NCI-H774 (cell line): Measurements from ENCODE around the gene MINDY4.

Source experiments
- DNase-seq: peaks from one replicate; lab custom pipeline; 2025; lab: John Stamatoyannopoulos, UW

MINDY4 gene

GRCh38 chr7:30836991-30837390, 65.8 kb downstream of the MINDY4 start:
- DNase-seq, result no peak

- no peak for DNase-seq
These were observed 66.4 kb downstream of the MINDY4 start for GRCh38 chr7:30837581-30837980.

DNA sequence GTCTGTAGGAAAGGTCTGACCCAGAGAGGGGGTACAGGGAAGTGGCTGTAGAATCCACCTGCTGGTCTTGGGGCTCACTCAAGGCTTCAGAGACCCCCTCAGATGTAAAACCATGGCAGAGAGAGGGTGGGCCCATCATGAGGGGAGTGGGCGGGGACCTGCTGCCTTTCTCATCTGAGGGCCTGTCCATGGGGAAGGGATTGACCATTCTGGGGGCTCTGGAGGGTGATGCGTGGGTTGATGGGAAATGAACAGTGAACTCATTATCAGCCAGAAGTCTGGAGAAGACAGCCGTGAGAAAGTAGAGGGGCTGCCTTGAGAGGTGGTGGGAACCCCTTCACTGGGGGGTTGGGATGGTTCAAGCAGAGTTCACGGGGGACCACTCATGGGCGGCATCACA, 66.8 kb downstream of the MINDY4 start:
- no peak for DNase-seq

DNA sequence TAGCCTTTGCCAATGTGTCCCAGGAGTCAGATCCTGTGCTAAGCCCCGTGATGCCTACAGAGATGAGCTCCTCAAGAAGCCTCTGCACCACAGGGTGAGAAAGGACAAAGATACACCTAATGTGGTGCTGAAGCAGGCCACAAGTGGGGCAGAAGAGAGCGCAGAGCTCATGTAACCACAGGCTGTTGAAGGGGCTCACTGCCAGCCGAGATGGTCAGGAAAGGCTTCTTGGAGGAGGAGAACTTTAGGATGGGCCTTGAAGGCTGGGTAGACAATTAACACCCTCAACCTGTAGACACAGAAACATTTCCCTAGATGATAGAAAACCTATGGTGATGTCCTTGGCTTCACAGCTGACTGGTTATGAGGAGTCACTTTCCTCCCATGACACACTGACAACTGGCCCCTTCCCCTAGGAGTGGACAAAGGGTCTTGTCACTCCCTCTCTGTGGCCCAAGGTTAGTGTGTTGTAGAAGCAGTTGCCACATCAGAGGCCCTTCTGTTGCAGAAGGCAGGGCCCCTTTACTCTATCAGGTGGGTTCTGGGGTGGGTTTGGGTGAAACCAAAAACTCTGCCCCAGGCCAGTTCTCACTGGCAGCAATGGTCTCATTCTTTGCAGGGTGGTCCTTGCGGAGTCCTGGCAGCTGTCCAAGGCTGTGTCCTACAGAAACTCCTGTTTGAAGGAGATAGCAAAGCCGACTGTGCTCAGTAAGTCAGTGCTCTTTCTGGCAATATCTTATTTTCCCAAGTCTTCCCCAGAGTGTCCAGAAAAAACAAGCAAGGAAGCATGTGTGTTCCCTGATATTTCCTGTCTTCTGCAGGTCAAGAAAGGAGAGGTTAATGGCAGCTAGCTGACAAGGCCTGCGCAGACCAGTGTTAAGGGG, 69.2 kb downstream of the MINDY4 start:
- DNase-seq, result no peak

DNA sequence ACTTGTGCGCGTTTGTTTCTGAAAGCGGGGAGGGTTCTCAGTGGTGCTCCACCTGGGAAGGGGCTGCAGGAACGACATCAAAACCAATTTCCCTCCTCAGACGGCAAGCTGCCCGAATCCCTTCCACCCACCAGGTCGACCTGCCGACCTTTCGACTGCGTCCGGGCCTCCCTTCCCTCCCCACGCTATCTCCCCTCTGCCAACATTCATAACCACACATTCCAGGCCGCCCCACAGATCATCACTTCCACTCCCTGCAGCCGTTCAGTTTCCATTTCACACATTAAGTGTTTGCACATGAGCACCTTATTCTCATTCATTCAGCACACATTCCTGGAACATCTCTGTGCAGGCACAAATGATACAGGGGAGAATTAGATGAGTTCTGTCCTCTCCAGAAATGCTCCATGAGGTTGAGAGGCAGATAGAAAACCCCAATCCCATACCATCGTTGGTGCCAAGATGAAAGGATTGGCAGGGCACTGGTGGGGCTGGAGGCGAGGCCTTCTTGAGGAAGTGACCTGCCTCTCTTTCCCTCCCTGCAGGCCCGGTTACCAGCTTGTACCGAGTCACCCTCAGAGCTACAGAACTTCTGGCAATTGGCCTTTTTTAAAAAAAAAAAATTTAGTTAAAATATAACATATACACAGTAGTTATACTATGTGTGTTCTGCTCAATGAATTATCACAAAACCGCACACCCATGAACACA, 70.0 kb downstream of the MINDY4 start:
- DNase-seq, result no peak

- DNase-seq, result no peak
These were observed 70.8 kb downstream of the MINDY4 start for GRCh38 chr7:30841801-30842541.

- DNase-seq, result no peak
These were observed 71.6 kb downstream of the MINDY4 start for GRCh38 chr7:30842542-30843451.

DNA sequence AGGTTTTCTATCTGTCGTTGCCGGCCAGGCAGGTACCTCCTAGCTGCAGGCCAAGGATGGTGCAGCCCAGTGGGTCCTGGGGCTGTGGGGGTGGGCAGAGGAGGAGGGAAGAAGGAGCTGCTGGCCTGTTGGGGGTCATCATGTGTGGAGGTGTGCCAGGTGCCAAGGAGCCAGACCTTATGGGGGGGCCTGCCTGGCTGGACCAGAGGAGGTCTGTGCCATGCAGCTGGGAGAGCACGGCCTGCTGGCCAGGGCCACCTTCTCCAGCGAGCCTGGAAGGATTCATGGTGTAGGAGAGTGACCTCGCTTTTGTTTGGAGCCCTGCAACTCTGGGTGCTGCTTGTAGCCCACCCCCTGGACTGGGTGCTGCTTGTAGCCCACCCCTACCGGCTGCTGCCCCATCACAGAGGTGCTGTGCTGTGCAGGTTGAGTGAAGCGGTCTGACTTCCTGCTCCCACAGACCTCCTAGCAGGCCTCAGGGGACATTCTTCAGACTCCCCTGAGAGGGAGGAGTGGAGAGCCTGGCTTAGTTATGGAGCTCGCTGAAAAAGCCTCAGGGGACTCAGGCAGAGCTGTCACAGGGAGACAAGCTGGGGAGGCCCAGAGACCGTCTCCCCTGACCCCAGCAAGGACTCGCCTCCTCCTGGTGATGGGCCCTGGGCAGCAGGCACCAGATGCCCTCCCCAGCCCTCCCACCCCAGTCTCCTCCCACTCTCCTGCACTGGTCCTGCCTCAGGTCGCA, 72.7 kb downstream of the MINDY4 start:
- no peak for DNase-seq

- no peak for DNase-seq
These were observed 73.3 kb downstream of the MINDY4 start for GRCh38 chr7:30844483-30844874.

GRCh38 chr7:30844916-30845315, 73.7 kb downstream of the MINDY4 start:
- no peak for DNase-seq

- no peak for DNase-seq
These were observed 74.4 kb downstream of the MINDY4 start for GRCh38 chr7:30845426-30846135.

DNA sequence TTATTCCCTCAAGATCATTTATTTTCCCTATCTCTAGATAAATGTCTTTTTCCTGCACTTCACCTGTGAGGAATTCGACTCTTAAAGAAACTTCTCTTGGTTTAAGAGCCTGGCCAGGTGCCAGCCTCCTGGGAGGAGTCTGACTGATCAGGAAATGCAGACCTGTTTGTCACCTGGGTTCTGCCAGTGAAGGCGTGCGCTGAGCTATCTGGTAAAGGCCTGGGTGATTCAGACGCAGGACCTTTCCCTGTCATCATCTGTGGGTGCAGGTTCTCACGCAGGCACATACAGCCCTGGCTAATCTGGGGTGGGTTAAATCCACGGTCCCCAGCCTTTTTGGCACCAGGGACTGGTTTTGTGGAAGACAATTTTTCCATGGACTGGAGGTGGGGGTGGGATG, 75.2 kb downstream of the MINDY4 start:
- DNase-seq, result no peak

DNA sequence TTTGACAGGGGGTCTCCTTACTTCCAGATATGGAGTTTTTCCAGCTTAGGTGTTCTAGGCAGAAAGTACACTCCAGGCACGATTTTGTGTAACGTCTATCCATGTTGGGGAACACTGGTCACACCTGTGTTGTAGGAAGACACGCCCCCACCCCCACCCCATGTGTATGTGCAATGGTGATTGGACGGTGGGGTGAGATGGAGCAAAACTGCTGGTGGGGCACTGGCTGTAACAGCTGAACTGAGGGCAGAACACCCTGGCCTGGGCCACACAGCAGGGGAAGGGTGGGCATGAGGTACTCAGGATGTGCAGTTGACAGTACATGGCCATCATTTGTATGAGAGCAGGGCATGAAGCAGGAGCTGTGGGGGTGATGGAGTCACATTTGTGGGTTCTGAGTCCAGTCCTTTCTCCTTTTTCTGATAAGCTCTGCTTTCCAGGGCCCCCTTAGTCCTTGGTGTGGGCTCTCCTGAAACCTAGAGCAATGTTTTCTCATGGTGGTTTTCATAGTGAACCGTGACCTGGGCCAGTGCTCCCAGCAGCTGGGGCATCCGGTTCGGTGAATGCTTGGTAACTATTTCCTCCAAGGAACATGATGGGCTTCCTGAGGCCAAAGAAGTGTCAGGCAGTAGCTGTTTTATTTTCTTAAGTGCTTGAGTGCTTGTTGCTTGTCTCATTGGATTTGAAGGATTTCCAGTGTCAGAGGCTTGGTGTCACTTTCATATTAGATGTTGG, 77.1 kb downstream of the MINDY4 start:
- no peak for DNase-seq

- no peak for DNase-seq
These were observed 78.3 kb downstream of the MINDY4 start for GRCh38 chr7:30849565-30849964.

GRCh38 chr7:30850426-30850825, 79.2 kb downstream of the MINDY4 start:
- no peak for DNase-seq

GRCh38 chr7:30851651-30852307, 80.6 kb downstream of the MINDY4 start:
- DNase-seq, result no peak

- no peak for DNase-seq
These were observed 81.1 kb downstream of the MINDY4 start for GRCh38 chr7:30852308-30852684.

DNA sequence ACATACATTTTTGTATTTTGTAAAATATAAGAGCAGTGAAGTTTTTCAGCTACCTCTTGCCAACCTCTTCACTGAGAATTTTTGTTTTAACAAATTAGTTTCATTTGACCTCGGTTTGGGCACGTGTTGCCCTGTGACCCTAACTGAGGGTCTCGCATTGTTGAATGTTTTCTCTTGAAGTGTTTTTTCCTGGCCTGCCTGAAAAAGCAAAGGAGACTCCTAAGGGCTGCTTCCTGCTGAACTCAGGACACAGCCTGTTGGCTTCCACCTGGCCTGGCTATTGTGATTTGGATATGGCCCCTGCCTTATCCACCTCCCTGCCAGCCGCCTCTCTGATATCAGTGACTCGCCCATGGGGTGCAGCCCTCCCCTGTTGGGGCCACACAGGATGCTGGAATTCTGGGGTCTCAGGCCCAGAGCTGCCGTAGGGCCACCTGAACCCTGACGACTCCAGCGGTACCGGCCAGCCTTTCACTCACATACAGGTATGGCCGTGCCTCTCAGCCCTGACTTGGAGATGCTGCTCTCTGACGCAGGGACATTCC, 81.6 kb downstream of the MINDY4 start:
- DNase-seq, result no peak

GRCh38 chr7:30853576-30853975, 82.4 kb downstream of the MINDY4 start:
- no peak for DNase-seq
